Measurements from ENCODE around the gene SRGAP3. TPM values are rescaled to one million over a fixed set of nuclear protein-coding genes. Genes with fewer than 3 reads are reported as not detected.

The SRGAP3 gene
- total RNA-seq, 8 experiments from 2014 or later: 24.3 to 77.7 (median 51.0) TPM

DNA sequence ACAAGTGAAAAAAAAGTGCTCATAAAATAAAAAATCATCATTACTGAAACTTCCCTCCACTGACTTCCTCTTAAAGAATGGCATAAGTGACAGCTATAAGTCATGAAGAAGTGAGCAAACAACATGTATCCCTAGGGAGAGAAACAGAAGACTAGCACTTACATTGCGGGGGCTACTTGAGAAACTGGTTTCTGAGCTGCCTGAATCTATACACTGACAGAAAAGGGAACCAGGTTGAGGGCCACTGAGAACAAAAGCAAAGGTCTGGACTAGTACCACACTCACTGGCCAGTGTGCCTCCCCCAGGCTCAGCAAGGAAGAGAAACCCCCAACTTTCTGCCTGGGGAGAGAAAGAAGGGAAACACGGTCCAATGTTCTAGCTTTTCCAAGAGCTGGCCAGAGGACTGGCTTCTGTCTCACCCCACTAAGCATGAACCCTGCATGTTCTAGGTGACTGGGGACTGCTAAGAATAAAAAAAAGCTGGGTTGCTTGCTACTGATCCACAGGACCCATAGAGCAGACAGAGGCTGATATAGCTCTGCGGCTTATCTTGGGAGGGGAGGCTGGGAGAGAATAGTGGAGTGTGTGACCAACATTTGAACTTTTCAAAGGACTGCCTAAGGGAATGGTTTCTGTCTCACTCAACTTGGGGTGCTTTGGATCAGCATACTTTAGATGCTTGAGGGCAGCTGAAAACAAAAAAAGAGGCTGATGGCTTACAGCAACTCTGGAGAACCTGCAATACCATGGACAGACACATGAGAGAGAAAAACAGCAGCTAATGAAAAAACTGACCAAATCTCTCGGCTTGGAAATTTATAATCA is 294.3 kb downstream of the SRGAP3 start:
- no peaks in the 10 kb centered on the region for H3K4me1 ChIP-seq (replicated peaks in 1 of 2)
- peak in 3 of 8 experiments; percentile 29 to 58 (median 49) for ATAC-seq (replicated peaks in 6 of 8)
- H3K27ac ChIP-seq: no peak overlapping the region
- in situ Hi-C loops (cut with MboI; ENCODE audit: low pct_unique_long_range_greater_than_20kb in 2 of 9, low sequenced_read_pairs in 9 of 9, unreplicated experiment in 9 of 9): loop anchor here in 1 of 9 experiments (25.0 kb wide), 1 partner anchor 293 kb away; no protein-coding TSS in a partner anchor
- H3K4me3 ChIP-seq: no peak overlapping the region
- 89 to 100% (median 100%) methylated on average over 1 to 3 of the region's 4 CpGs; no CpG with 5 or more reads in 1 of the 10 experiments for WGBS, 10 experiments

DNA sequence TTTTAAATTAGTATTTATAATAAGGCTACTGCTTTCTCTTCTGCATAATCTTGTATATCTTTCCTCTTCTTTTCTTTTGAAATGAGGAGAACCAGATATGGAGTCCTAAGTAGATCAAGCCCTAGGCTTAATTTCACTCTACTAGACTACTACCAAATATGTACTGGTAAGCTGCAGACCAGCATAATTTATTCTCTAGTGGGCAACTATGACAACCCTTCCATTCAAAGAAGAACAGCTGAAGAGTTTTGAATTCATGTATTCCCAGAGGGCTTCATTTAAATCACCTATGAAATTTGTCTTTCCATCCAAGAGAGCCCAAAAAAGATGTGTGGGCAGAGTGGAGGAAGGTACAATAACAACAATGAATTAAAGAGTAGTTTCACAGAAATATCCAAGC is 296.1 kb downstream of the SRGAP3 start:
- in situ Hi-C loops (cut with MboI; ENCODE audit: low pct_unique_long_range_greater_than_20kb in 2 of 9, low sequenced_read_pairs in 9 of 9, unreplicated experiment in 9 of 9): loop anchor here in 1 of 9 experiments (25.0 kb wide), 1 partner anchor 291 kb away; no protein-coding TSS in a partner anchor
- H3K4me3 ChIP-seq: no peak overlapping the region
- H3K4me1 ChIP-seq (replicated peaks in 1 of 2): no peaks in the 10 kb centered on the region
- ATAC-seq (replicated peaks in 6 of 8): peak in 2 of 8 experiments; percentile 38 to 79
- H3K27ac ChIP-seq: no peak overlapping the region

- in situ Hi-C loops (cut with MboI; ENCODE audit: low pct_unique_long_range_greater_than_20kb in 2 of 9, low sequenced_read_pairs in 9 of 9, unreplicated experiment in 9 of 9): loop anchor here in 1 of 9 experiments (25.0 kb wide), 1 partner anchor 290 kb away; no protein-coding TSS in a partner anchor
- H3K4me3 ChIP-seq: no peak overlapping the region
- no peak overlapping the region for H3K27ac ChIP-seq
- H3K4me1 ChIP-seq (replicated peaks in 1 of 2): no peaks in the 10 kb centered on the region
- ATAC-seq (replicated peaks in 6 of 8): no peak
Observed at GRCh38 chr3:8952130-8952529, 297.3 kb downstream of the SRGAP3 start.

- ATAC-seq (replicated peaks in 6 of 8): no peak
- no peak overlapping the region for H3K4me3 ChIP-seq
- no peaks in the 10 kb centered on the region for H3K4me1 ChIP-seq (replicated peaks in 1 of 2)
- 60 to 100% (median 88%) methylated on average over 1 to 3 of the region's 3 CpGs for WGBS, 10 experiments
- H3K27ac ChIP-seq: no peak overlapping the region
- in situ Hi-C loops (cut with MboI; ENCODE audit: low pct_unique_long_range_greater_than_20kb in 2 of 9, low sequenced_read_pairs in 9 of 9, unreplicated experiment in 9 of 9): loop anchor here in 1 of 9 experiments (25.0 kb wide), 1 partner anchor 159 kb away; no protein-coding TSS in a partner anchor
Observed at GRCh38 chr3:8945890-8946600, 303.4 kb downstream of the SRGAP3 start.

GRCh38 chr3:8942746-8943488 is 306.5 kb downstream of the SRGAP3 start:
- H3K27ac ChIP-seq: no peak overlapping the region
- H3K4me1 ChIP-seq (replicated peaks in 1 of 2): no peaks in the 10 kb centered on the region
- ATAC-seq (replicated peaks in 6 of 8): no peak
- WGBS, 10 experiments: 63 to 100% (median 92%) methylated on average over 1 to 4 of the region's 4 CpGs
- in situ Hi-C loops (cut with MboI; ENCODE audit: low pct_unique_long_range_greater_than_20kb in 2 of 9, low sequenced_read_pairs in 9 of 9, unreplicated experiment in 9 of 9): loop anchor here in 1 of 9 experiments (25.0 kb wide), 1 partner anchor 156 kb away; no protein-coding TSS in a partner anchor
- H3K4me3 ChIP-seq: no peak overlapping the region

- Histone ChIP-seq H3K27ac (no peak overlapping the region), H3K4me3 (no peak overlapping the region), H3K4me1 (replicated peaks in 1 of 2) (no peaks in the 10 kb centered on the region)
- 53 to 100% (median 90%) methylated on average over 1 to 4 of the region's 4 CpGs for WGBS, 10 experiments
- no peak for ATAC-seq (replicated peaks in 6 of 8)
- in situ Hi-C loops (cut with MboI; ENCODE audit: low pct_unique_long_range_greater_than_20kb in 2 of 9, low sequenced_read_pairs in 9 of 9, unreplicated experiment in 9 of 9): loop anchor here in 1 of 9 experiments (25.0 kb wide), 1 partner anchor 155 kb away; no protein-coding TSS in a partner anchor
Observed at GRCh38 chr3:8942115-8942514, 307.3 kb downstream of the SRGAP3 start.

DNA sequence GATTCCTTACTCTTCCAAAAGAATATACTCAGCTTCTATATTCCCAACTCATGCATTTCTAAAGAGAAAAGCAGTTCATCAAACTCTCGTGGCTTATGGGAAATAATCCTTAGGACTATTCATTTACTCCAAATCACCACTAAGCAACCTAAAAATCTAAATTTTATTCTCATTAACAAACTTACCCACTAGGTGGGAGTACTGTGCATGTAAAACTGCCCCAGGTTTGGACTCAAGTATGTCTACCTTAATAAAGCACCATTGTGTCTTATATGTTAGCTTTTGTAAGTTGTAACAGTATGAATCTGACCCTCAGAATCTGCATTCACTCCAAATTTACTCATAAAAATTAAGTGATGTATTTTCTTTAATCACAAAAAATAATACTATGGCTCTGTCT is 311.4 kb downstream of the SRGAP3 start:
- 11 to 100% (median 88%) methylated on average over 1 of the region's 1 CpG; no CpG with 5 or more reads in 4 of the 10 experiments for WGBS, 10 experiments
- H3K27ac ChIP-seq: no peak overlapping the region
- peak in 3 of 8 experiments; percentile 44 to 52 (median 44) for ATAC-seq (replicated peaks in 6 of 8)

GRCh38 chr3:8937064-8938020 is 312.1 kb downstream of the SRGAP3 start:
- peak in 2 of 8 experiments; percentile 75 to 76 for ATAC-seq (replicated peaks in 6 of 8)
- in situ Hi-C loops (cut with MboI; ENCODE audit: low pct_unique_long_range_greater_than_20kb in 2 of 9, low sequenced_read_pairs in 9 of 9, unreplicated experiment in 9 of 9): loop anchor here in 1 of 9 experiments (25.0 kb wide), 1 partner anchor 150 kb away; no protein-coding TSS in a partner anchor
- no peak overlapping the region for H3K27ac ChIP-seq

More for the DNA sequence above, 311.4 kb downstream of the SRGAP3 start:
- H3K4me1 ChIP-seq (replicated peaks in 1 of 2): no peaks in the 10 kb centered on the region
- in situ Hi-C loops (cut with MboI; ENCODE audit: low pct_unique_long_range_greater_than_20kb in 2 of 9, low sequenced_read_pairs in 9 of 9, unreplicated experiment in 9 of 9): loop anchor here in 1 of 9 experiments (25.0 kb wide), 1 partner anchor 151 kb away; no protein-coding TSS in a partner anchor
- H3K4me3 ChIP-seq: no peak overlapping the region

GRCh38 chr3:8932507-8932906 is 316.9 kb downstream of the SRGAP3 start:
- ATAC-seq (replicated peaks in 6 of 8): peak in 3 of 8 experiments; percentile 16 to 75 (median 45)
- in situ Hi-C loops (cut with MboI; ENCODE audit: low pct_unique_long_range_greater_than_20kb in 2 of 9, low sequenced_read_pairs in 9 of 9, unreplicated experiment in 9 of 9): loop anchor here in 1 of 9 experiments (25.0 kb wide), 1 partner anchor 145 kb away; no protein-coding TSS in a partner anchor
- H3K27ac ChIP-seq: no peak overlapping the region
- H3K4me1 ChIP-seq (replicated peaks in 1 of 2): no peaks in the 10 kb centered on the region
- 80 to 100% (median 100%) methylated on average over 1 to 2 of the region's 2 CpGs; no CpG with 5 or more reads in 5 of the 10 experiments for WGBS, 10 experiments
- H3K4me3 ChIP-seq: no peak overlapping the region

More at GRCh38 chr3:8937064-8938020, 312.1 kb downstream of the SRGAP3 start:
- 29 to 100% (median 69%) methylated on average over 1 to 6 of the region's 6 CpGs for WGBS, 10 experiments
- Histone ChIP-seq H3K4me1 (replicated peaks in 1 of 2) (no peaks in the 10 kb centered on the region), H3K4me3 (no peak overlapping the region)

DNA sequence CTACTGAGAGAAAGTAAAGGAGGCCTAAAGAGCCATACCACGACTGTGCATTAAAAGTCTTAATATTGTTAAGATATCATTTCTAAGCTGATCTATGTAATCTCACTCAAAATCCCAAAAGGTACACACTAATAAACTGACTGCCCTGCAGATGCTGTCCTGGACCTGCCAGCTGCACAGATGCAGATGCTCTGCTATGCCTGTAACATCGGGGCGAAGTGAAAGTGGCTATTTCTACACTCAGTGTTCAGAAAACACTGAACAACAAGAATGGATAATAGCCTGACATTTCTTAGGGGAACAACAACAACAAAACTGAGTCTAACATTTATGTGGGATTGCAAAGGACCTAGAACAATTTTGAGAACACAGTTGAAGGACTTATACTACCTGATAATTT is 318.1 kb downstream of the SRGAP3 start:
- ATAC-seq (replicated peaks in 6 of 8): peak in 1 of 8 experiments; percentile 59
- 80 to 100% (median 89%) methylated on average over 1 to 3 of the region's 3 CpGs; no CpG with 5 or more reads in 1 of the 10 experiments for WGBS, 10 experiments
- no peaks in the 10 kb centered on the region for H3K4me1 ChIP-seq (replicated peaks in 1 of 2)
- no peak overlapping the region for H3K27ac ChIP-seq
- in situ Hi-C loops (cut with MboI; ENCODE audit: low pct_unique_long_range_greater_than_20kb in 2 of 9, low sequenced_read_pairs in 9 of 9, unreplicated experiment in 9 of 9): loop anchor here in 1 of 9 experiments (25.0 kb wide), 1 partner anchor 144 kb away; no protein-coding TSS in a partner anchor
- H3K4me3 ChIP-seq: no peak overlapping the region
